ENCODE results near the gene ODAD4.

DNA sequence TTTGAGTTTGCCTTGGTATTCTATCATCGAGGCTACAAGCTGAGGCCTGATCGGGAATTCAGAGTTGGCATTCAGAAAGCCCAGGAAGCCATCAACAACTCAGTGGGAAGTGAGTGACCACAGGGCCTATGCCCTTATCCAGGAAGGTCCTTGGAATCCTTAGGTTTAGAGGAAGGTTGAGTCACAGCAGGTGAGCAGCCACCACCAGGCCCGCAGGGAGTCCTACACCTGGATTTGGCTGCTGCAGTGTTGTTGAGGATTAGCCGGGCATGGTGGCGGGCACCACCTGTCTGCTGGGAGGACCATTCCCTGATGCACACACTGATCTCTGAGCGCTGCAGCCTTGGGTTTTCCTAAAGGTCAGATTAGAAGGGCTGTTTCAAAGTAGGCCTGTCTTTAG, 5.2 kb downstream of the ODAD4 start:
- TF ChIP-seq, protein P1, sequence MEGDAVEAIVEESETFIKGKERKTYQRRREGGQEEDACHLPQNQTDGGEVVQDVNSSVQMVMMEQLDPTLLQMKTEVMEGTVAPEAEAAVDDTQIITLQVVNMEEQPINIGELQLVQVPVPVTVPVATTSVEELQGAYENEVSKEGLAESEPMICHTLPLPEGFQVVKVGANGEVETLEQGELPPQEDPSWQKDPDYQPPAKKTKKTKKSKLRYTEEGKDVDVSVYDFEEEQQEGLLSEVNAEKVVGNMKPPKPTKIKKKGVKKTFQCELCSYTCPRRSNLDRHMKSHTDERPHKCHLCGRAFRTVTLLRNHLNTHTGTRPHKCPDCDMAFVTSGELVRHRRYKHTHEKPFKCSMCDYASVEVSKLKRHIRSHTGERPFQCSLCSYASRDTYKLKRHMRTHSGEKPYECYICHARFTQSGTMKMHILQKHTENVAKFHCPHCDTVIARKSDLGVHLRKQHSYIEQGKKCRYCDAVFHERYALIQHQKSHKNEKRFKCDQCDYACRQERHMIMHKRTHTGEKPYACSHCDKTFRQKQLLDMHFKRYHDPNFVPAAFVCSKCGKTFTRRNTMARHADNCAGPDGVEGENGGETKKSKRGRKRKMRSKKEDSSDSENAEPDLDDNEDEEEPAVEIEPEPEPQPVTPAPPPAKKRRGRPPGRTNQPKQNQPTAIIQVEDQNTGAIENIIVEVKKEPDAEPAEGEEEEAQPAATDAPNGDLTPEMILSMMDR (IDR thresholded peaks at IDR 0.05; ENCODE audit: low read depth, low read length) = no peak
- no peak for TF ChIP-seq MYC (IDR thresholded peaks at IDR 0.05; ENCODE audit: low read depth, low read length)
- TF ChIP-seq POLR2A (IDR thresholded peaks at IDR 0.05; ENCODE audit: extremely low read depth, insufficient read length) = no peak
- TF ChIP-seq, protein P2, sequence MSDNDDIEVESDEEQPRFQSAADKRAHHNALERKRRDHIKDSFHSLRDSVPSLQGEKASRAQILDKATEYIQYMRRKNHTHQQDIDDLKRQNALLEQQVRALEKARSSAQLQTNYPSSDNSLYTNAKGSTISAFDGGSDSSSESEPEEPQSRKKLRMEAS (IDR thresholded peaks at IDR 0.05; ENCODE audit: low read depth, low read length) = no peak

All from NB4 (cell line).